ENCODE results near the gene NKRF. TPM values are rescaled to one million over a fixed set of nuclear protein-coding genes. Genes with fewer than 3 reads are reported as not detected.
A peak's percentile ranks its signal among the peaks of the same experiment; 100 is the strongest.

The NKRF gene
- total and polyA plus RNA-seq, 2 of the 8 experiments (the other 6 are each of a cell fraction or from before 2014, with no cell fraction given): 3.8 to 11.4 TPM

GRCh38 chrX:119573840-119574393 lies 32.3 kb downstream of the NKRF start (continued):
- TF ChIP-seq CHD7 (IDR thresholded peaks at IDR 0.05; ENCODE audit: insufficient replicate concordance, low read length) (no peak), KDM4A (IDR thresholded peaks at IDR 0.05; ENCODE audit: low read depth, low read length, severe bottlenecking) (peak; percentile 10), RNF2 (IDR thresholded peaks at IDR 0.05; ENCODE audit: borderline replicate concordance, low read depth, low read length, missing control alignments, poor library complexity, severe bottlenecking) (no peak), RBBP5 (IDR thresholded peaks at IDR 0.05; ENCODE audit: borderline replicate concordance, low read depth, low read length) (no peak), USF2 (IDR thresholded peaks at IDR 0.05; ENCODE audit: low read length) (no peak), MAX (IDR thresholded peaks at IDR 0.05) (0 out of 2 replicates have a peak, but pooled peaks have one; percentile 38), NANOG (IDR thresholded peaks at IDR 0.05; ENCODE audit: insufficient read depth, low read depth, low read length, poor library complexity, severe bottlenecking) (no peak), KDM1A (IDR thresholded peaks at IDR 0.05; ENCODE audit: borderline replicate concordance, low read length) (no peak)

Measured in H1 (cell line).